ENCODE measurements around the gene TCERG1L.
"Not testable (repeated sequence)": the region's sequence is repeated elsewhere in the genome, so short reads cannot be mapped to it uniquely, and the experiment has no call there.

The TCERG1L gene

DNA sequence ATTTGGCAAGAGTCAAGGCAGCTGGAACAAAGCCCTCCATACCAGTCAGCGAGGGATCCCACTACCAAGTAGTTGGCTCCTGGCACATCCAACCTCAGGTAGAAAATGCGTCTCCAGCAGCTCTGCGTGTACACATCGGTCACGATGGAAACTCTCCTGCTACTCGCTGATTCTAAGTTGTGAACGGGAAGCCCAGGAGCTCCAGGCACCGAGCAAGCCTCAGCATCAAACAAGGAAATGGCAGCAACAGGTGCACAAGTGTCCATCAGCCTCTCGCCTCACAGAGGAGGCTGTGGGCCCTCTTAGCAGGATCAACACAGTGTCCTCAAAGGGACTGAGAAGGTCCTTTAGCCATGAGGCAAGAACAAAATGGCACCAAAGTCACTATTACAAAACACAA lies 127.0 kb downstream of the TCERG1L start:
- no peak for DNase-seq (ENCODE audit: low read depth in 2 of 2)

DNA sequence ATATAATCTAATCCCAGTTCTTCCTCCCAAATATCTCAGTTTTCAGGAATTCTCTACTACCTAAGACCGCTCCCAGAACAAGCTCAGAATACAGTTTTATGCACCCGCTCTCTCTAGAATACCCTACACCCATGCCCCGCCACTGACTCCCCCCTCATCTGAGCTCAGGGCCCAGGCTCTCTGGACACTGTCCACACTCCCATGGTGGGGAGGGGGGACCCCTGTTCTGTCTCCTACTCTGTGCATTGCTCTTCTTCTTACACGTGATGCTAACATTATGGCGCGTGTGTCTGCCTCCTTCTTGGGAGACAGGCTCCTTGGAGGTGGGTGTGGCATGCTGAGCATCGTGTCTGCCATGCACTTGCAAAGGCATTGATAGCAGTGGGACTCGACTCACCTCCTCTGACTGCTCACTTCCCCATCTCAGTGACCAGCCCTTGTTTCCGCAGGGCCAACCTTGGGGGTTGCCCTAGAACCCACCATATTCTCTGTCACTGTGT lies 127.9 kb downstream of the TCERG1L start:
- no peak for DNase-seq (ENCODE audit: low read depth in 2 of 2)

DNA sequence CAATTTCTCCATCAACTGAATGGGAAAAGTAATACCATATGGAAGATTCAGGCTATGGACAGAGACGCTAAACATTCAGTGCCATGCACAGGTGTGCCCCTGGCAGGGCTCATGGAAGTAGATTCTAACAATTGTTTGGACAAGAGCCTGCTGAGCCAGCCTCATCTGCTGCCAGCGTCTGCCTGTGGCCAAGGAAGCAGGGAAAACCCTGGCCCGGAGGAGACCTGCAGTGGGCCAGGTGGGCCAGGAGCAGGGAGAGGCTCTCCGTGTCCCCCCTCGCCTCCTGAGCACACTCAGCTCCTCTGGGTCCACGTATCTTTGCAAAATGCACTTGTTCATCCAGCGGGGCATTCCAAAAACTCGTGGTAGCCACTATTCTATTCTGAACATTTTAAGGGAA lies 130.1 kb downstream of the TCERG1L start:
- DNase-seq (ENCODE audit: low read depth in 2 of 2) = no peak

DNA sequence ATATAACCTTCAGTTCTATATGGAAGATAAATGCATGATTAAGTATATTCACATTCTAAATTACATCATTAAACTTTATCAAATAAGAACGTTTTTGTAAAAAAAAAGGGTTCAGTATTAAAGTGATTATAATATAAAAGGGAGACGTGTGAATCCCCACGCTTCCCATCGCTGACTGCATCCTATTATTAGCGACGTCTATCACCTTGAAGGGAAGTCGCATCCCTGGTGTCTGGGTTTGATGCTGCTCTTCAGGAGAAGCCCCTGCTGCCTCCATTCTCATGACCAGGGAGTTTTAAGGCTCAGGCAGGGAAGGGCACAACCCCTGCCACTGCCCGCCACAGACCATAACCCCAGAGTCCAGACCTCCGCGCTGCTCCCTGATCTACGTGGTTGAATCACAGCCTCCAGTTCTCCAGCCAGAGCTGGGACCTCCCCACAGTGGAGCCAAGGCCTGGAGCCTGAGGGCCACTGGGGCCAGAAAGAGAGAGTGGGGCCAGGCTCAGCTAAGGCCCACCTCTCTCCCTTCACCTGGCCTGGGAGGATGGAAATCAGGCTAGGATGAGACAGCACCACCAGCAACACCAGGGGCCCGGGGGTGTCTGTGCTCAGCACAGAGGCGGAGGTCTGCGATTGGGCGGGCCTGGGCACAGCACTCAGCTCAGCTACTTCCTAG lies 130.6 kb downstream of the TCERG1L start:
- DNase-seq (ENCODE audit: low read depth in 2 of 2) = no peak

DNA sequence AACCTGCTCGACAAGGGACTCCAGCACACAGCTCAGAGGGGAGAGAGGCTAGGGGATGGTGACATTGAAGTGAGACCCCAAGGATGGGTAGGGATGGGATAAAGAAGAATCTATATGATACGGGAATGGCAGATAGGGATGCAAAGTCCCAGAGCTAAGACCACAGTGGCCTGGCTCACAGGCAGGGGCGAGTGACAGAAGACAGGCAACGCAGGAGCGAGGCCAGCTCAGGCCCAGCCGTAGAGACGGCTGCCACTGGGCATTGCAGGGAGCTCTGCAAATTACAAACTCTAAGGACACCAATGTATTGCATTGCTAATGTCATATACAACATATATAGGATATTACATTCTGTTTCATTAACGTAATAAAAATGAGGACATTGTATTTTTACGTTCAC lies 131.4 kb downstream of the TCERG1L start:
- no peak for DNase-seq (ENCODE audit: low read depth in 2 of 2)

DNA sequence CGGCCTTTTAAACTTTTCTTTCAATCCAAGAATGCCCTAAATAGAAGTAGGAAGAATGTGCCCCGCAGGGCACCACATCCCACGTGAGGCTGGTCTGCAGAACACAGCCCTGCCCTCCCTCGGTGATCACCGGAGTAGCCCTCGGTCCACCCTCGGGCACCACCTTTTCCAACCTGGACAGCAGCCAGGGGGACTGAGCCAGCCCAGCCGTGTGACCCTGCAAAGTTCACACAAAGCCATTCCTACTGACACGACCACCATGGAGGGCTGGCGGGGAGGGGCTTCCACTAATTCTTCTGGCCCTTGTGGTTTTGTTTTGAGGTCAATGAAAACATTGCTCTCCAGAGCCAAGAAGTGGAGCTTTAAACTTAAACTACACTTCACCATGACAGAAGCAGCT lies 132.2 kb downstream of the TCERG1L start:
- DNase-seq (ENCODE audit: low read depth in 2 of 2) = no peak

DNA sequence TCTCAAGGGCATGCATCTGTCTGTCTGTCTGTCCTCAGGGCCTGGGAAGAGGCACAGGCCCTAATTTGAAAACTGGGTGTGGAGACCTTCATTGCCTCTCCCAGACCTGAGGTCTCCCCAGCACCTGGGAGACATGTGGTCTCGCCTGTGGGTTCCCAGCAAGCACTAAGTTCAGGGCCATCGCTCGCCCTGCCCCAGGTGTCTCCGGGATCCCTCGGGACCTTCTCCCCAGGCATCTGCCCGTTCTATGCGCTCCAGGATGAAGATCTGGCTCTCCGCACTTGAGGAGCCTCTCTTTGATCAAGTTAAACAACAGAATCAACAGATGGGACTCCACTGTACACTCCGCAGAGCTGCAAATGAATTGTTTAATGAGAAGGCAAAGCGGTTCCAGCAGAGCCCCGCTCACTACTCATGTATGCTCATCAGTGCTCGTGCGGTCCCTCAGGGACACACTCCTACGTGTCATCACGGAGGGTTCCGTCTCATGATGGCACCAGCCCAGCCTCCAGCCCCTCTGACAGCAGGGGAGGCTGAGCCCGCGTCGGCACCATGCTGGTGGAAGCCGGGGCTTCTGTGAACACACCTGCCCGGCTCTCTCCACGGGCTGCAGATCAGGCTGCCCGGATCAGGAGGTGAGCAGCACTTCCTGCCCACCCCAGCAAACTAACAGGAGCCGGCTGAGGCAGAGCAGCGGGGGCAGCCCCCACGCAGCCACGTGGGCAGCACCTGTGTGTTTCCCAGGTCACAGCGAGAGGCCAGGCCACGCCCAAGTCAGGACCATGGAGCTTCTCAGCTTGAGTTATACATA lies 132.8 kb downstream of the TCERG1L start:
- DNase-seq (ENCODE audit: low read depth in 2 of 2) = no peak

DNA sequence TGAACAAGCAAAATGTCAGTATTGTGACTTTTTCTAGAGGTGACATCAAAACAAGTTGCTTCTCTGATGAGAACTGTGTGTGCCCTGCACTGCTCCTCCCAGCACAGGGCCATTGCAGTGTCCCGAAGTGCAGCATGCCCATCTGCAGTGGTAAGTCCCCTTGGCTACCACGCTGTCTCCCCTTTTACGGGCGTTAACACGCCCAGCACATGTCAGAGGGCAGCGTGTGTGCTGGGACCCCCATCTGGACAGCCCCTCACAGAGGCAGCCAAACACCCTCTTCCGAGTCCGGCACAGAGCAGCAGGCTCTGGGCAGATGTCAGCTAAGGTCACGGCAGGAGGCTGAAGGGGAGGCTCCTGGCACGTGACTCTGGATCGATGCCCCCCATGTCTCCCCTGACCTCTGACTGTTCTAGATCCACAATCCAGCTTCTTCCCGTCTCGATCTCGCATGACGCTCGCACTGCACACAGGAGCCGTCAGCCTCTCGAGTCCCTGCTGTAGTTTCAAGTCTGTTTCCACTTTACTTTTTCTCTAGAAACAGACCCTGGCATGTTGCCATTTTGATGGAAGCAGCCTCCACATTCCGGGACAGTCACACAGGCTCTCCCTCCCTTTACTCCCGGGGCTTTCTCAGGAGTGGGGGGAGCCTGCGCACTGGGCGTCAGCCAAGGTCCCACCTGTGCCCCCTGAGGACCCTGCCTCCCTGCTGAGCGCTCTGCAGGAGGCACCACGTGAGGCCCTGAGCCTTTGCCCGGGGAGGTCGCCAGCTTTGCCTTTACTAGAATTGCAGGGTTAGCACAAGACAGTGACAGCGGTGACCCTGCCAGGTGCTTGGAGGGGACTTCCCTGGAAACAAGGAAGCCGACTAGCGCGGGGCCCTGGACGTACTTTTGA lies 133.8 kb downstream of the TCERG1L start:
- no peak for DNase-seq (ENCODE audit: low read depth in 2 of 2)

DNA sequence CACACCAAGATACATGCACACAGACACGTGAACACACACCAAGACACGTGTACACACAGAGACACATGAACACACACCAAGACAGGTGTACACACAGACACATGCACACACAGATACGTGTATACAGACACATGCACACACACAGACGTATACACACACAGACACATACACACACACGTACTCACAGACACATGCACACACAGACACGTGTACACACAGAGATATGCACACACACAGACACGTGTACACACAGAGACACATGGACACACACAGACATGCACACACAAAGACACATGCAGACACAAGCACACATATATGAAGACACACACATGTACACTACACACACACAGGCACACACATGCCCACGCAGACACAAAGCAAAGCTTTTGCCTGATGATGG lies 134.6 kb downstream of the TCERG1L start:
- no peak for DNase-seq (ENCODE audit: low read depth in 2 of 2)

DNA sequence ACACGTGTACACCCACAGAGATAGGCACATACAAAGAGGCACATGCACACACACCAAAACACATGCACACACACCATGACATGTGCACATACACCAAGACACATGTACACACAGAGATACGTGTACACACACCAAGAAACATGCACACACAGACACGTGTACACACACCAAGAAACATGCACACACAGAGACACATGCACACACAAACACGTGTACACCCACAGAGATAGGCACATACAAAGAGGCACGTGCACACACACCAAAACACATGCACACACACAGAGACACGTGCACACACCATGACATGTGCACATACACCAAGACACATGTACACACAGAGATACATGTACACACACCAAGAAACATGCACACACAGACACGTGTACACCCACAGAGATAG lies 135.2 kb downstream of the TCERG1L start:
- not testable (repeated sequence) for DNase-seq (ENCODE audit: low read depth in 2 of 2)

DNA sequence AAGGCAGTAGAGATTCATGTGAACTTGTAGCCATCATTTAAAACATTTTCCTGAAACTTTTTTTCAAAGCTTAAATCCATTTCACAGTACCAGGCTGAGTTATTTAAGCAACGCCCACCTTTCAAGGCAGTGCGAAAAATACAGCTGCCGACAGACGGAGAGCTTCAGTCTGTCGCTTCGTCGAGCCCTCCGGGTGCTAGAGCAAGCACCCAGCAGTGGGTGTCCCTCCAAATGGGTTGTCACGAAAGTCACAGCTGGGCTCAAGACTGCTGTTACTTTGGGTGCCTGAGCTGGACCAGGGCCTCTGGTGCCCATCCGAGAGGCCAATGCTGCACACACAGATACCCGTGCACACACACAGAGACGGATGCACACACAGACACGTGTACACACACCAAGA lies 135.6 kb downstream of the TCERG1L start:
- DNase-seq (ENCODE audit: low read depth in 2 of 2) = no peak

DNA sequence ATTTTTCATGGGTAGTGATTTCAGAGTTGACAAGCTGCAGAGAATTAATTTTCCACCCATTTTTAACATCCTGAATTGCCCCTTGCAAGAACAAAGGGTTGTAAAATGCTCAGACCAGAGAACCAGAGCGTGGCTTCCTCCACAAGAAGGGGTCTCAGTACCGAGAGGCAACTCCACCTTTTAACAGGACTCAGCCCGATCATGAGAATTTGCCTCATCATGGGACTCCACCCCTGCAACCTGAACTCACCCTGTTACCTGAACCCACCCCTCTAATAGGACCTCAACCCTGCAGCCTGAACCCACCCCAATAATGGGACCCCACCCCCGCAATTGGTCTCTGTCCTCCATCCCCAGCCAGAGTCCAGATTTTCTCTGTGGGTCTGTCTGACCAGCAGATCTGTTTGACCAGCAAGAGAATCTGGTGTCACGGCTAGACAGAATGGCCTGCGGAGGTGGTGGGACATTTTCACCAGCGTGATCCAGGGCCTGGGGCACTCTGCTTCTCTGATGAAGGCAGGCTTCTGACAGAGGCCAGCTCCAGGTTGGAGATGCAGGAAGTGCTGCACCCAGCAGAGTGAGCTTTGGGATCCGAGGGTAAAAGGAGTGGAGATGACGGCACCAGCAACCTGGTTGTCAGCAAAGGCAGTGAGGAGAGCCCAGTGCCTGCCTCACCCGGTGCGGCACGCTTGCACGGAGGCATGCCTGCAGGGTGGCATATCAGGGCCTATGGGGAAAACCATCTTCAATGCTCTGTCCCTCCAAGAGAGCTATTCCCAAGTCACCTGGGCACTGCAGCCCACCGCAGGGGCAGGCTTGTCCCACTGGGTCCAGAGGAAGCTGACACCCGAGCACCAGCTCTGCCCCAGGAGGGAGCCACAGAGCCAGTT lies 136.6 kb downstream of the TCERG1L start:
- DNase-seq (ENCODE audit: low read depth in 2 of 2) = no peak

DNA sequence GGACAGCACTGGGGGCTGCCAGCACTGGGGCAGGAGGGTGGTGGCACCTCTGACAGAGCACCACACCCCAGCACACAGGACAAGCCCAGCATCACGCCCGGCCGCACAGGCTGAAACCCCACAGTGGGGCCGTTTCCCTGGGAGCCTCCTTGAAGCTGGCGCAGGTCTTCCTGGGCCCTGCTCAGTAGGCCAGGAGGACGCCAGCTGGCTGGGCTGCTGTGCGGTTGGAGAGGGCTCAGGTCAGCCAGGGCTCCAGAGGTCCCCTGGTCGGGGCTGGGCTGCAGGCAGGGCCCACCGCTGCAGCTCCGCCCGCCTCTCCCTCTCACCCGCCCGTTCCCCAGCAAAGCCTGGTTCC lies 137.3 kb downstream of the TCERG1L start:
- no peak for DNase-seq (ENCODE audit: low read depth in 2 of 2)

DNA sequence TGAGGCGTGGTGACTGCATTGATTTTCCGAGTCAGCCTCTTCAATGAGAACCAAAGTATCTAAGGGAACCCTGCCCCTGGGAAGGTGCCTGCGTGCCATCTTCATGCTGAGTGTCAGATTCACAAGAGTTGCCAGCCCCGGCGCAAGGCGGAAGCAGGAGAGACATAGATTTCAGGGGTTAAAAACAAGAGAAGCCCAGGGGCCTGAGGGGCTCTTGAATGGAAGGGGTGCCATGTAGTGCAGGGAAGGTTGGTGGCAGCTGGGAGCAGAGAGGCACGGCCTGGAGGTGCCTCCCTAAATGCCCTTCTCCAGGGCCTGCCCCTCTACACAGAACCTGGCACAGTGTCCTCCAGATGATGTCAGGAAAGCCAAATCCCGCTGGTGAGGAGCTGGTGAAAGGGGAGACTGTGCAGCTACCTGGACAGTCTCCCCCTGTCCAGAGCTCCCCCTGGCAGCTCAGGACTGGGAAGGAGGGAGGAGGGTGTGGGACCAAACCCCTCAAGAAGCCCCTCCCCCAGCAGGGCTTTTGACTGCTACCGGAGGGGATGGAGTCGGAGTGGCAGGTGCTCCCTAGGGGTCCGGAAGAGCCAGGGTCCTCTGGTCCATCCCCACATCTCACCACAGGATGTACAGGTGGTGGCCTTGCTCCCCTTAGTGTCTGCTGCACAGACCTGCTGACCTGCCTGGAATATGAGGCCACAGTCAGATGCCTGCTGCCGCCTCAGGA lies 137.9 kb downstream of the TCERG1L start:
- DNase-seq (ENCODE audit: low read depth in 2 of 2) = no peak

DNA sequence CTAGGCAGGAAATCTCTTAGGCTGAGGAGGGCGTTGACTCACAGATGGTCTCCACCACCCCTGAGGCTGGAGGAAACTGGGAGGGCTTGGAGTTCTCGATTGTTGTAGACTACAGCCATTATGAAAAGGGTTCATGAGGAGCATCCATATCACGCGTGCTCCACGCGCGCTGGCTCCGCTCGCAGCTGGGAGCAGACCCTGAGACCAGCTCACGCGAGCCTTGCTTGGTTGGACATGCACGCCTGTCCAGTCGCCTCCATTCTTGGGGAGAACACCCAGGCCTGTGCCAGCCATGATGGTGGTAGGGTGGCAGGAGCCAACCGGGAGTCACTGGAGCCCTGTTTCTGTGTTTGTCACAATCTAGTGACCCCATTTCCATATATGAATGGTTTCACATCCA lies 139.1 kb downstream of the TCERG1L start:
- no peak for DNase-seq (ENCODE audit: low read depth in 2 of 2)

DNA sequence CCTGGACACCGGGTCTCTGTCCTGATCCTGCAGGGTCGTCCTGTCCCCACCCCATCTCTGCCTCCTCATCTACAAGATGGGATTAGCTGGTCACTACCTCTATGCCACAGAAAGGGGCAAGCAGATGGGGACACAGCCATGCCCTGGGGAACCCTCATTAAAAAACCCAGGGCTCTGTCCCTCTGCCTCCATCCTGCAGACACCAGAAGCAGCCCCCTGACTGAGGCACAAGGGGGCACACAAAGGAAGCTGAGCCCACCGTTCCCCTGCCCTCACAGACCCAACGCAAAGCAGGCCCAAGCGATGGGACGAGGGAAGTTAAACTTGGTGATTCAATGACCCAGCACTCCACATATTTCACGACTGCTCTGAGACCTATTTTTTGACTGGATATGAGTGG lies 142.4 kb downstream of the TCERG1L start:
- no peak for DNase-seq (ENCODE audit: low read depth in 2 of 2)

DNA sequence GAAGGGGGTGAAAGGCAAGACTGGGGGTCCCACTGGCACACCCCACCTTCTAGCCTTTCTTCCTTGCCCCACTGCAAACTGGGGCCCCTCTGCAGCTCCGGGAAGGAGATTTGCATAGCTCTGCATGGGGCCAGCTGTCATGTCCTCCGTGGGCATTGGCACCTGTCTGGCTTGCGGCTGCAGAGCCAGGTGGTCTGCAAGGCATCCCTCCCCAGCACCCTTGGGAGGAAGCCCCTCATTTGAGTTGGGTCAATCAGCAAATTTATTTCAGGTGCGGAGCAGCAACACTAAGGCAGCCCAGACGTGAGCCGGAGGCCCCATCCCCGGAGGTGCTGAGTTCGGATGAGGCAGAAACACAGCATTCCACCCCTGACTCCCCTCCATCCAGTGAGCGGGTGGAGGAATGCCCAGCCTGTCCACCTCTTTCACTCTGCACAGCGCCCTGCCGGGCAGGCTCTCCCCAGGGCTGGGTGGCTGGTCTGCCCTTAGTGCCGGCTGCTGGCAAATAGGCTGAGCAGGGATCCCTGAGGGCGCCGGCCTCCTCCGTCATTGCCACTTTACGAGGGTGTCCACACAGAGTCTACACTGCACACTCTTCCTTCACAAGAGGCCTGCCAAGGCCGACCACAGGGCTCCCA lies 143.2 kb downstream of the TCERG1L start:
- no peak for DNase-seq (ENCODE audit: low read depth in 2 of 2)

DNA sequence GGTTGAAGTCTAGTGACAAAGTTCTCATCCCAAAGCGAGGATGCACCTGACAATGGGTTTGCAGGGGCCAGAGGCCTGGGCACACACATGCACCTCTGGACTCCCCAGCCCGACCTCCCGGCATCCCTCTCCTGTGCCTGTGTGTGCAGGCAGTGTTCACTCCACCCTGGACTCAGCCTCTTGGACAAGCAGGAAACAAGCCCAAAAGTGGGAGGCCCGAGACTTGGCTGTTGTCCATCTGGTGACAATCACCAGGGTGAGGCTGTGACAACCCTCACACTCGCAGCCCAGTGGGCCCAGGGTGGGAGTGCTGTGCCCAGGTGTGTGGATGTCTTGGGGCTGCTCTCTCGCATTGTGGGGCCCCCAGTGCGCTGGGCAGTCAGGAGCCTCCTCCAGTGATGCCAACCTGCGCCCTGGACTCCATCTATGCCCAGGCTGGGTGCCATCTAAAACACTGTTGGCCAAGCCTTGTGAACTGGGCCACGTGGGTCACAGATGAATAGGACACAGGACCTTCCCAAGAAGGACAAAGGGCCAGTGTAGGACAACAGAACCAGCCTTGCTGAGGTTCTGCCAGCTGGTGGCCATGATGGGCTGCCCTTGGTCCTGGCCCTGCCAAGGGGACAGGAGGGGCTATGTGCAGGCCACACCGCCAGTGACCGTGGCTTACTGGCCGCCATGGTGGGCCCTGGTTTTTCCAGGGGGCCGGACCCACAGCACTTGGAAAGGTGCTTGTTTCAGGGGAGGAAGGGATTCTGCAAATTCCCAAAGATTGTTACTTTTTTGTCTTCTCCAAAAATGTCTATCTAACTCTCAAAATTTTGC lies 144.3 kb downstream of the TCERG1L start:
- no peak for DNase-seq (ENCODE audit: low read depth in 2 of 2)

DNA sequence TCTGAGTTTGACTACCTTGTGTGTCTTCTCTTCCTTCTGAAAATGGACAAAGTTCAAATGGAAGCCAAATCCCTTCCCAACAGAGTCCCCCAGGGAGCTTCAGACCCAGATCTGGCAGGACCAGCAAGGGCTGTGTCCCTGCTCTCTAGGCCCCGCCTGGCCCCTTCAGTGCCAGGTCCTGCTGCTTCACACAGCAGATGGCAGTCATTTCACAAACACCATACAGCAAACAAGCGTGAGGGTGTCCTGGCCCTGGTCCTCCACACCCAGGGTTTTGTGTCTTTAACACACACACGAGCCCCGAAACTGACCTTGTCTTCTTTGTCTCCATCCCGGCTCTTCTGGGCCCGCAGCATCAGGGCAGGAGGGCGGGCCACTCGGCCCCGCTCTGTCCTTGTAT lies 145.0 kb downstream of the TCERG1L start:
- no peak for DNase-seq (ENCODE audit: low read depth in 2 of 2)

Data from stimulated activated CD4-positive, alpha-beta T cell treated with anti-CD3 and anti-CD28 coated beads, Interleukin-15, amount 100 ng/mL, for 48 hours (primary cell).